HG03565 (cell line): ENCODE data around the gene MAPK12.

ENCODE experiments used
- ATAC-seq: cut with Tn5 transposase; IDR thresholded peaks from one replicate; pipeline ENCODE4 v1.9.1; 2021; ENCODE audit warnings: mild to moderate bottlenecking, moderate library complexity; ENCODE audit not compliant: unreplicated experiment

MAPK12 gene

DNA sequence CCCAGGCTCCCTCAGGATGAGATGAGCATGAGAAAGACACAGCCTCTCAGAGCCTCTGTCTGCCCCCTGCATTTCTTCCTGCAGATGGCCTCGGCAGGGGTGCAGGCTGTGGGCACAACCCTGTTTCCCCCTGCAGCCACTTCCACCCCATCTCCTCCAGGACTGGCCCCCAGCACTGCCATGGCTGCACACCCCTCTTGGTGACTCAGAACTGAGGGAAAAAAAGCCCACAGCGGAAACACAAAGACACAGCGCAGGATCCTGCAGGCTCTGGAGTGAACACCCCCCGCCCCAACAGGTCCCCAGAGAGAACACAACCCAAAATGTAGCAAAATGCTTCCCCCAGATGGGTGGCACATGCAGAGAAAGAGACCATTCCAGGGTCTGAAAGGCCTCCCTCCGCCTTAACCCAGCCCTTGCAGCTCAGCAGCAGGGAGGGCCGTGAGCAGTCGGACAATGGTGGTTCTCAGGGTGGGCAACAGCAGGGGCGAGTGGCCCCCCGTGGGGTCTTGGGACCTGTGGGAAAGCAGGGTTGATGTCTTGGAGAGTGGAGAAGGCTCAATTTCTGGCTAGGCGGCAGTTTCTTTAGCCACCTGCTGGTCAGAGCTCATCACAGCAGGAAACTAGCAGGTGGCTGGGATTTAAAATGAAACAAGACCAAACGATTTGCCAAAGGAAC, 24.6 kb downstream of the MAPK12 start:
- ATAC-seq, result no peak

DNA sequence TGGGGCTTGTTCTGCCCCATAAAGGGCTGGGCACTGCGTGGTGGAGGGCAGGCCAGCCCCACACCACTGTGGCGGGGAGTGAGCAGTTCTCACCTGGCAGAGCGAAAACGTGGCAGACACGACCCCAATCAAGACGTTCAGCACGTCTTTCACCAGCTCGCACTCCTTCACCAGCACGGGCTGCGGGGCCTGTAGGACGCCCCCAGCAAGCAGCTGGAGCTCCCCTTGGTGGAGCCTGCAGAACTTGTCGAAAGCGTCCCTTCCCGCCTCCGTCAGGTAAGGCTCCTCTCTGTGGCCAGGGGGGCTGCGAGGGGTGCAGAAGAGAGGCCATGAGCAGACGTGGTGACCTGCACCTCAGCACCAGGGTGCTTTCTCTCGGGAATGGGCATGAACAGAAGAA, 28.3 kb downstream of the MAPK12 start:
- no peak for ATAC-seq

DNA sequence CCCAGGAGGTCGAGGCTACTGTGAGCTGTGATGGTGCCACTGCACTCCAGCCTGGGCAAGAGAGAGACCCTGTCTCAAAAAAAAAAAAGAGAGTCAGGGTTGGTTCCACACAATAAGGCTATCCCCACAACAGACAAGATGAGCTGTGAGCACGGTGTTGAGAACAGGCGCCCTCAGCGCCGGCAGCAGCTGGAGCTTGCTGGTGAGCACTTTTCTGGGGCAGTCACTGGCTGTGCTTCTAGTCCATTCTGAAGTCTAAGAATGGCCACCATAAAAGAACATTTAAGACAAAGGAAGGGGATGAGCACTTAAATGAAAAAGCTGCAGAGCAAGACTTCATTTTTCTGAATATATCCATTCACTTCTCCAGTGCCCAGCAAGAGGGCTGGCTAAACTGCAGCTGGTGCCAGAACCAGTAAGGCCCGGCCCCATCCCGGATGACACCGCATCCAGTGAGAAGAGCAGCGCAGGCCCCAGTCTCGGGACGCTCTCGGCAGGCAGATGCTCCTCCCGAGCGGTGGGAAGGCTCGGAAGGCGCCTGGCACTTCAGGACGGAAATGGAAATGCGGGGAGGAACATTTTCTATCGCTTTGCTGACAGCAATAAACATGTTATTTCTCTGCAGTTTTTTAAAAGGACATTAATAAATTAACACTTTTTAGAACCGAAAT, 28.9 kb downstream of the MAPK12 start:
- ATAC-seq, result no peak

DNA sequence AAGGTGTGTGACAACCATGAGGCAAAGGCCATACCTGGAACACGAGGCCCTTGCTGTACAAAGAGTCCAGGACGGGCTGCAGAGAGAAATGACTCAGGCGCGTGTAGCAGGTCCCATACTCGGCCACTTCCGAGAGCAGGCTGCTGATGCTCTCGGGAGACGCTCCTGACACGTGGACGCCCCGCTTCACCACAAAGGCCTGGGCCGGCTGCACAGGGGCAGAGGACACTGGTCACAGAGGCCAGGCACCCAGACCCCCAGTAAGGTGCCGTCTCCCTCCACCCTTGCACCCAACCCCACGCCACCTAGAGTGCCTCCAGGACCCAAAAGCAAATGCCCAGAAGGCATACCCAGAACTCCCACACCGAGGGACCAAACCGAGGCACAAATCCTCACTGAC, 32.1 kb downstream of the MAPK12 start:
- no peak for ATAC-seq

DNA sequence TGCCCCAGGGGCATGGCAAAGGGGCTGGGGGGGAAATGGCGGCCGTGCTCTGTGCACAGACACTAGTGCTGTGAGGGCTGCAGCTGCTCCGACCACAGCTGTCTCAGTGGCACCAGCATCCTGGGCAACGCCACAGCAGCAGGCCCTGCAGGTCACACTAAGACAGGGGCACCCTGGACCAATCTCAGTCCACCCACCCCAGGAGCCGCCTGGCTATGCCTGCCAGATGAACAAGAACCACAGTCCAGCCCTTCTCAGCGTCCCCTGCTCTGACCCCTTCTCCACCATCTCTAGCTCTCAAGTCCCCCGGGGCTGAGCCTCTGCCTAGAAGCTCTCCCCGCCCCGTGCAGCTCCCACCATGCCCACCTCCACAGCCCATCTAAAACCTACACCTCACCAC, 33.1 kb downstream of the MAPK12 start:
- ATAC-seq, result no peak

DNA sequence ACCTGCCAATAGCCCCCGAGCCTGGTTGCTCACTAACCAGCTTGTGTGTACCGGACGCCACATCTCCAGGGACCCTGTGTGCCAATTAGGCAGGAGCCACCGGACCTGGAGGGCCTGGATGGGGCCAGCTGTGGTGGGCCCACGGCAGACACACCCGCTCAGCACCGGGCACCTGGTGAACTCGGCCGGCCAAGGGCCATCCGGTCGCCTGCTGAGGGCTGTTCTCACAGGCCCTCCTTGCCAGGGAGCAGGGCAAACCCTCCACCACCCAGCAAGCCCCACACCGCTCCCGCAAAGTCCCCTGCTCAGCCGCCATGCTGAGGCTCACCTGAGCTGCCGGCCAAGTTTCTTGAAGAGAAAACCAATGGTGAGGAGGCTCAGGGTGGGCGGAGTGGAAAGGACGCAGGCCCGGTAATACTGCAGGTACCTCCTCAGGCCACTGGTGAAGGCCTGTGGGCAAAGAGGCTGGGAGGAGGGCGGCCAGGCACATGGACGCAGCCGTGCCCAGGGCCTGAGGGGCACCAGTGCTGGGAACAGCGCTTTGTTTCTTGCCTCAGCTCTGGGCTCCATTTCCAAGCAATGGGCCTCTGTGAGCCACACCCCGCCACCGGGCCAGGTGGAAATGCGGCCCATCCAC, 33.8 kb downstream of the MAPK12 start:
- no peak for ATAC-seq

DNA sequence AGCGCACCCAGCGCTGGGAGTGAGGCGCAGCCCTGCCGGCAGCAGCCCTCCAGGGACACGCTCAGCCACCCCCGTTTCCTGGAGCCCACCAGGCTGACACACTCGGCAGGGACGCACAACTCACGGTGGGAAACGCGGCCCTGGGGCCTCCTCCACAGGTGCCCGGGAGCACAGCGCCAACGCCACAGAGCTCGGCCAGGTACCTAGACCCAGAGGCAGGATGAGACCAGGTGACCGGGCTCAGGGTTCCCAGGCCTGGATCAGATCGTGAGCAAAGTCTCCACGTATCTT, 34.7 kb downstream of the MAPK12 start:
- no peak for ATAC-seq

DNA sequence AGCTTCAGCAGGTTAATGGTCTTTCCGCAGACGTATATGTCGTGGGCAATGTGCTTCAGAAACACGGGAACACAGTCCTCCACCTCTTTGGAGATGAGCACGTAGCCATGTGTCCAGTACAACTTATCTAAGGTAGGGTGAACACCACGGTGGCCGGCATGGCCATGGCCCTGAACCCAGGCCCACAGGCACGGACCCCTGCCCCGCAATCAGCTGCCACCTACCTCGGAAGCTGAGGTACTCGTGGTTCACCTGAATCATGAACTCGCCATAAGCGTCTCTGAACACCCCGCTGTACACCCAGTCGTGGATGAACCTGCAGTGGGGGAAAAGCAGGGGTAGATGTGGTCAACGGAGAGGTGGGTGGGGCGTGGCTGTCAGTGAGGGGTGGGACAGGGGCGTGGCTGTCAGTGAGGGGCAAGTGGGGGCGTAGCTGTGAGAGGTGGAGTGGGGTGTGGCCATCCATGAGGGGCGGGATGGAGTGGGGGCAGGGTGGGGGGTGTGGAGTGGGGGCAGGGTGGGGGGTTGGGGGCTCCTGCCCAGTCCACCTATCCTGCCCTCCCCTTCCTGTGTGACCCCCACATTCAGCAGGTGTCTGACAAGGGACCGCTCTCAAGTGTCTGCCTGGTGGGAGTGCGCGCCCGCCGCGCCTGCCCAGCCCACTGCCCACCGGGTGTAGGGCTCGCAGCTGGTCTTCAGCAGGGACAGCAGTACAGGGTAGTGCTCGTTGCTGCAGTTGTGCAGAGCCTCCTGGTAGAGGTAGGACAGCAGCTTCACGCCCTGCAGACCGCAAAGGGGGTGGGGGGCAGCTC, 35.2 kb downstream of the MAPK12 start:
- no peak for ATAC-seq

DNA sequence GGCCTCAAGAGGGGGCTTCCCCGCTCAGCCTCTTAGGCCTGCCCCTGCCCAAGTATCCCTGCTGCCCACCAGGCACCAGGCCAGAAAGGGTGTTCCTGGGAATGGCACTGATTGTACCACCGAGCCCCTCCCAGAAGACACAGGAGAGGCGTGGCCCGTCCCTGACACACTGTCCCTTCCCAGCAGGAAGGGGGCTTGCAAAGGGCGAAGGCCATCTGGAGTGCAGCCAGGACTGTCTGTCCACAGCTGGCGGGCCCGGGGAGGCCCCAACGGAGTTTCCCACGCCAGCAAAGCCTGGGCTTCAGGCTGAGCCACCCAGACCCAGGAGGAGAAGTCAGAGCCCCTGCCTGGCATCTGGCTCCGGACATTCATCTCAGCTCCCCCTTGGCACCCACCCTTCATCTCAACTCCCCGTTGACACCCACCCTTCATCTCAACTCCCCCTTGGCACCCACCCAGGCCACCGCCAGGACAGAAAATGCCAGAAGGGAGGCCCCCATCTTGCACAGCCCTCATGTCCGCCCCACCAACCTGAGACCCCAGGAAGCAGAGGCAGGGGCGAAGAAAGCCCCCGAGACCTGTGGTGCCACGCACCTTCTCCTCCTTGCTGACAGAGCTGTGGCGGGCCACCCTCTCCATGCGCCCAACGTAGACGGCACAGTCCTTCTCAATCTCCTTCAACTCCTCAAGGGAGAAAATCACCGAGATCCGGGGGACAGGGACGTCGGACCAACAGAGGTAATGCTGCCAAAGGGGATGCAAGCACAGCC, 36.1 kb downstream of the MAPK12 start:
- ATAC-seq, result no peak

DNA sequence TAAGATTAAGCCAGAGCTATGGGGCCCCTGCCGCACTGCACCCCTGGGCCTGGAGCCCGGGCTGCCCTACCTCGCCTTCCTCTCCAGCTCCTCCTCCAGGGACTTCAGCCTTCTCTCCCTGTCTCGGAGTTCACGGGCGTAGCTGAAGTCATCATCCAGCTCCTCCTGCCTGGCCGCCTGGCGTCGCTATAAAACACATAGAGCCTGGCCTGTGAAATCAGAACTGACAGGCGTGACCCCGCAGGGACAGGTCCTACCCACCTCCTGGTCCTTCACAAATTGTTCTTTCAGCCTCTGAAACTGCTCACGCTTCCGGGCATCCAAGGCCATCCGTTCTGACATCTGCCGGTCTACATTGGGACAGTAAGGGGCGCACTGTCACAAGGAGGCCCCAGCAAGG, 37.4 kb downstream of the MAPK12 start:
- no peak for ATAC-seq

DNA sequence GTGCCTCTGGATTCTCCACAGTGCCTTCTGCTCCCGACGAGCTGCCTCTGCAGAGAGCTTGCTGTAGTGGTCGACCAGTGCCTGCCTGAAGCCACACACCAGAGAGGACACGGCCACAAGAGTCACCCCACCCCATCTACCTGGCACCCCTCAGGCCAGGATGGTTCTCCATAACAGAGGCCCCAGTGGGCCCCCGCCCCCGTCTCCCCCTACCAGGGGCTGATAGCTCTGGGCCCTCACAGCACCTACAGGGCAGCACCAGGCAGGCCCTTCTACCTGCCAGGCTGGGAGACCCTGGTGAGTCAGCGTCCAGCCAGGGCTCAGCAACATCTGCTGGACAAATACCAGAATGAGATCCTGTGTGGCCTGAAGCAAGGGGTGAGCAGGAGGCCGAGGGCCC, 39.0 kb downstream of the MAPK12 start:
- ATAC-seq, result no peak

DNA sequence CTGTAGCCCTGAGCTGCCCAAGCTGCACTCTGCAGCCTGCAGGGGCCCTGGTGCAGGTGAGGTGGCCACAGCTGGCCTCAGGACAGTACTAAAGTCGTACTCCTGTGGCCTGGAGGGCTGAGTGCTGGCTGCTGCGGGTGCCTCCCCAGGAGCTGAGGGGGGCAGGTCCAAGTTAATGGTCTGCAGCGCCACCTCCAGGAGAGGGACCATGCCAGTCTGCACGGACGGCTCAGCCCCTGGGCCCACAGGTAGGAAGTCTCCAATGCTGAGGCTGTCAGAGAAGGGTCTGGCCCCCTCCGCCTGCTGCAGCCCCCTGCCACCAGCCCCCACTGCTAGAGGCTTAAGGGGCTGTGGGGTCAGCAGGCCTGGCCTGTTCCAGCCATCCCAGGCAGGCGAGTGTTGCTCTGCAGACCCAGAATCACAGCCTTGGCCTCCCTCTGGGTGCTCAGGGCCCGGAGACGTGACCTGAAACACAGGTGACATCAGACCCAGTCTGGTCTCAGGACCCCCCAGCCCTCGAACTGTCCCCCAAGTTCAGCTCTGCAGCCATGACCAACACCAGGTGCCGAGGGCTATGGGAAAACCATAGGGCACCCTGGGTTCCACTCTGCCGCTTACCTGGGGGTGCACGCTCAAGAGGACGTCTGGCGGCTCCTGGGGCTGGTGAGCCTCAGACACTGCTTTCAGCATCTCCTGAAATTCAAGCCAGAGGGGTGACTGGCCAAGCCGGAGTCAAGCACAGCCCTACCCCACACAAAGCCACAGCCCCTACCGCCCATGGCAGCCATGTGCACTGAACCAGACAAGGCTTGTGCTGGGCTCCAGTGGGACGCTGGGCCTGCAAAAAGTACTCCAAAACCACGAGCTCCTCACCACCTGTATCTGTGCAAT, 39.8 kb downstream of the MAPK12 start:
- no peak for ATAC-seq

DNA sequence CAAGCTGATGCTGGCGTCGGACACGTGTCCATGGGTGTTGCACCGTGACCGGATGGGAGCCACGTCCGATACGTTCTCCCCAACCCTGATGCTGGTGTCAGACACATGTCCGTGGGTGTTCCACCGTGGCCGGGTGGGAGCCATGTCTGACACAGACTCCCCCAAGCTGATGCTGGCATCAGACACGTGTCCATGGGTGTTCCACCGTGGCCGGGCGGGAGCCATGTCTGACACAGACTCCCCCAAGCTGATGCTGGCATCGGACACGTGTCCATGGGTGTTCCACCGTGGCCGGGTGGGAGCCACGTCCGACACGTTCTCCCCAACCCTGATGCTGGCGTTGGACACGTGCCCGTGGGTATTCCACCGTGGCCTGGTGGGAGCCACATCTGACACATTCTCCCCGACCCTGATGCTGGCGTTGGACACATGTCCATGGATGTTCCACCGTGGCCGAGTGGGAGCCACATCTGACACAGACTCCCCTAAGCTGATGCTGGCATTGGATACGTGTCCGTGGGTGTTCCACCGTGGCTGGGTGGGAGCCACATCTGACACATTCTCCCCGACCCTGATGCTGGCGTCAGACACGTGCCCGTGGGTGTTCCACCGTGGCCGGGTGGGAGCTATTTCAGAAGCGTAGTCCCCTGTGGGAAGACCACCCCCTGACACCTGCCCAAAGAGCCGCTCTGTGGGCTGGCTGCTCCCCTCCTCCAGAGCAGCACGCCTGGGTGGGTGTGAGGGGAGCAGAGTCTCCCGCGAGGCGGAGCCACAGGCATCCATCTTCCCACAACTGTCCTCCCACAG, 40.7 kb downstream of the MAPK12 start:
- no peak for ATAC-seq

DNA sequence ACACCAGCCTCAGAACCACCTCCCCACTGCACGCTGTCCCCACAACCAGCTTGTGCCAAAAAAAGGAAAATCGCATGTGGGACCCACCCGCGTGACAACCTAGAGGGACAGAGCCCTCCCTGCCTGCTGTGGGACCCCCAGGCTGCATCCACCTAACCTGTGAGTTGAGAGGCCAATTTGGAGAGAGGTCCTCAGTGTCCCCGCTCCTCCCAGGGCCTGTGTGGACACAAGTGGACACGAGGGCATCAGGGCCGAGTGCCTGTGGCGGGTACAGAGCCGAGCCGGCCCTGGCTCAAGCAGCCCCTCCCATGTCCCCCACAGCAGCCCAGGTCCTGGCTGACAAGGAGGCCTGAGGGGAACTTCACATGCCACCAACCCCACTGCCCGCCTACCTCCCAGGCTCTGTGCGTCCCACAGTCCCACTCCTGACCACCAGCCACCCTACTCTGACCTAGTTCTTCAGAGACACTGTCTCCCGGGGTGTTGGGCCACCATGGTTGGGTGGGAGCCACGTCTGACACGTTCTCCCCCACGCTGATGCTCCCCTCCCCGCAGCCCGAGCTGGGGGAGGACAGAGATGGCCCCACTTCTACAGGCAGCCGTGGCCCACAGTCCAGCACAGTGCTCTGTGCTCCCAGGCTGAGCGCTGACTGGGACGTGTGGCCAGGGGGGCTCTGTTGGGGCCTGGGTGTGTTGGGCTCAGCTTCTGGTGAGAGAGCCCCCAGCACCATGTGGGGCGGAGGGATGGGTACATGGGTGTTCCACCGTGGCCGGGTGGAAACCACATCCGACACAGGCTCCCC, 41.5 kb downstream of the MAPK12 start:
- no peak for ATAC-seq

DNA sequence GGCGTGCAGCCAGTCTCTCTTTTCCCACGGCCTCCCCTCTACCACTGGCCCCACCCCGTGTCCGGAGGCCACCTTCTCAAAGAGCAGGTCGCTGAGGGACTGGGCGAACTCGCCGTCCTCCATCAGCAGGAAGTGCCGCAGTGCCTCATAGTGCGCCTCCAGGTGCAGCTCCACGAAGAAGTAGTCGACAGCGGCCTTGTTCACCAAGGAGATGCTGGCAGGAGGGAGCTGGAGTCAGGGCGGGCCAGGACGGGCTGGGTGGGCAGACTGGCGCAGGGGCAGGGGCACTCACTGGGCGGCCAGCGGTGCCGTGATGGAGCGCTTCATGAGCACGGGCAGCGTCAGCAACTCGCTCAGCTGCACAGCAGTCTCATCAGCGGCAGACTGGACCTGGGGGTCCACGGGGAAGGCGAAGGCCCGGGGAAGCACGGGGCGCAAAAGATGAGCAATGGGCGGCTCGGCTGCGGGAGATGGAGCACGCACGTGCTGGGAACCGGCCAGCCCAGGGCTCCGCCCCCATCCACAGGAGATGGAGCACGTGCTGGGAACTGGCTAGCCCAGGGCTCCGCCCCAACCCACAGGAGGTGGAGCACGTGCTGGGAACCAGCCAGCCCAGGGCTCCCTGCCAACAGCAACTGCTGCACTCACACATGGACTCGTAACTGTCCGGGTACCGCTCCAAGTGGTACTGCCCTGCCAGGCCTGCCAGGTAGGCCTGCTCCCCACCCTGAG, 42.3 kb downstream of the MAPK12 start:
- no peak for ATAC-seq

DNA sequence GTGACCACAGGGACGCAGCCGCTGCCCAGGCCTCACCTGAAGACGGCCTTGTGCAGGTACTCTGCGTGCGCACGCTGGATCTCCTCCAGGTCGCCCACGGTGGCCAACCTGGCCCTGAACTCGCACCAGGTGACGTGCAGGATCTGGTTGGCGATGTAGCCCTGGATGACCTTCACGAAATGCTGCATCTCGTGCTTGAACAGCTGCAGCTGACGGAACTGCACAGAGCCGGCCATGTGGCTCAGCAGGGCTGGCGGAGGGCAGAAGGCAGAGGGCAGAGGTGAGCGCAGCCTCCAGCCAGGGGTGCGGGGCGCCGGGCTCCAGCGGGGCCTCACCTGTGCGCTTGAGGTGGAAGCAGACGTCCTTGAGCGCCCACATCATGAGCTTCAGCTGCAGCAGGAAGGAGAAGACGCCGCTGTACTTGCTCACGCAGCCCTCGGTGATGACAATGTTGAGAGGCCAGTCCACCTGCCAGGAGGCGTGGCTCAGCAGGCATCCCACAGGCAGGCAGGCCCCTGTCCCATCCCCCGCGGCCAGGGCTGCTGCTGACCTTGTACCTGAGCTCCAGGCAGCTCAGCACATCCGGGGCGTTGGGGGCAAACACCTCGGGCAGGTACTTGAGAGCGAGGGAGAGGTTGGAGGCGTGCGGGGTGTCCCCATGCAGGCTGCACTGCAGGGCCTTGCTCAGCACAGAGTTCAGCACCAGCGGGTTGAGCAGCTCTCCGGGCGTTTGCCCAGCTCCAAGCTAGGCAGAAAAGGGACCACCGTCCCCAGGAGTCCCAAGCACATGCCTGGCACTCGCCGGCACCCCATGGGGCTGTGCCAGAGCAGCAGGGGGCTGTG, 43.1 kb downstream of the MAPK12 start:
- no peak for ATAC-seq
